PFSK-1 (cell line): ENCODE results near the gene MCHR1.

Source experiments
- FOXP2 ChIP-seq: optimal IDR thresholded peaks from 2 replicates; pipeline ENCODE3; 2011; ENCODE audit warnings: borderline replicate concordance, control low read depth, inconsistent platforms; ENCODE audit not compliant: insufficient read depth; ENCODE audit errors: extremely low read length, extremely low read depth
- POLR2AphosphoS5 ChIP-seq: IDR thresholded peaks from 2 replicates; pipeline ENCODE4 v1.6.1; 2012; ENCODE audit warnings: low read depth, mild to moderate bottlenecking, control low read depth, low read length, moderate library complexity
- SIN3A ChIP-seq: IDR thresholded peaks from 2 replicates; pipeline ENCODE4 v1.6.1; 2012; ENCODE audit warnings: mild to moderate bottlenecking, low read length, moderate library complexity, borderline replicate concordance; ENCODE audit not compliant: insufficient read depth
- TAF1 ChIP-seq: IDR thresholded peaks from 2 replicates; pipeline ENCODE4 v1.6.1; 2012; ENCODE audit warnings: low read length, control low read depth, borderline replicate concordance; ENCODE audit not compliant: insufficient read depth
- TF ChIP-seq, protein P1 (sequence below), 2 experiments: IDR thresholded peaks; 2 replicates each; pipeline versions ENCODE4 v1.6.1 to v1.8.0; 2011 to 2012; ENCODE audit warnings: low read depth in 2 of 2, low read length in 2 of 2, control low read depth in 1 of 2, inconsistent platforms in 1 of 2, mild to moderate bottlenecking in 1 of 2, moderate library complexity in 1 of 2; ENCODE audit not compliant: insufficient read depth in 1 of 2

MCHR1 gene

DNA sequence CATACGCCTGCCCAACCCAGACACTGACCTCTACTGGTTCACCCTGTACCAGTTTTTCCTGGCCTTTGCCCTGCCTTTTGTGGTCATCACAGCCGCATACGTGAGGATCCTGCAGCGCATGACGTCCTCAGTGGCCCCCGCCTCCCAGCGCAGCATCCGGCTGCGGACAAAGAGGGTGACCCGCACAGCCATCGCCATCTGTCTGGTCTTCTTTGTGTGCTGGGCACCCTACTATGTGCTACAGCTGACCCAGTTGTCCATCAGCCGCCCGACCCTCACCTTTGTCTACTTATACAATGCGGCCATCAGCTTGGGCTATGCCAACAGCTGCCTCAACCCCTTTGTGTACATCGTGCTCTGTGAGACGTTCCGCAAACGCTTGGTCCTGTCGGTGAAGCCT lies 2.2 kb downstream of the MCHR1 start:
- TF ChIP-seq SIN3A (no peak), POLR2AphosphoS5 (no peak), TAF1 (no peak), FOXP2 (no peak)
- TF ChIP-seq, protein P1, sequence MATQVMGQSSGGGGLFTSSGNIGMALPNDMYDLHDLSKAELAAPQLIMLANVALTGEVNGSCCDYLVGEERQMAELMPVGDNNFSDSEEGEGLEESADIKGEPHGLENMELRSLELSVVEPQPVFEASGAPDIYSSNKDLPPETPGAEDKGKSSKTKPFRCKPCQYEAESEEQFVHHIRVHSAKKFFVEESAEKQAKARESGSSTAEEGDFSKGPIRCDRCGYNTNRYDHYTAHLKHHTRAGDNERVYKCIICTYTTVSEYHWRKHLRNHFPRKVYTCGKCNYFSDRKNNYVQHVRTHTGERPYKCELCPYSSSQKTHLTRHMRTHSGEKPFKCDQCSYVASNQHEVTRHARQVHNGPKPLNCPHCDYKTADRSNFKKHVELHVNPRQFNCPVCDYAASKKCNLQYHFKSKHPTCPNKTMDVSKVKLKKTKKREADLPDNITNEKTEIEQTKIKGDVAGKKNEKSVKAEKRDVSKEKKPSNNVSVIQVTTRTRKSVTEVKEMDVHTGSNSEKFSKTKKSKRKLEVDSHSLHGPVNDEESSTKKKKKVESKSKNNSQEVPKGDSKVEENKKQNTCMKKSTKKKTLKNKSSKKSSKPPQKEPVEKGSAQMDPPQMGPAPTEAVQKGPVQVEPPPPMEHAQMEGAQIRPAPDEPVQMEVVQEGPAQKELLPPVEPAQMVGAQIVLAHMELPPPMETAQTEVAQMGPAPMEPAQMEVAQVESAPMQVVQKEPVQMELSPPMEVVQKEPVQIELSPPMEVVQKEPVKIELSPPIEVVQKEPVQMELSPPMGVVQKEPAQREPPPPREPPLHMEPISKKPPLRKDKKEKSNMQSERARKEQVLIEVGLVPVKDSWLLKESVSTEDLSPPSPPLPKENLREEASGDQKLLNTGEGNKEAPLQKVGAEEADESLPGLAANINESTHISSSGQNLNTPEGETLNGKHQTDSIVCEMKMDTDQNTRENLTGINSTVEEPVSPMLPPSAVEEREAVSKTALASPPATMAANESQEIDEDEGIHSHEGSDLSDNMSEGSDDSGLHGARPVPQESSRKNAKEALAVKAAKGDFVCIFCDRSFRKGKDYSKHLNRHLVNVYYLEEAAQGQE (IDR thresholded peaks at IDR 0.05; ENCODE audit: insufficient read depth in 1 of 2, low read depth in 2 of 2, low read length in 2 of 2): no peak

DNA sequence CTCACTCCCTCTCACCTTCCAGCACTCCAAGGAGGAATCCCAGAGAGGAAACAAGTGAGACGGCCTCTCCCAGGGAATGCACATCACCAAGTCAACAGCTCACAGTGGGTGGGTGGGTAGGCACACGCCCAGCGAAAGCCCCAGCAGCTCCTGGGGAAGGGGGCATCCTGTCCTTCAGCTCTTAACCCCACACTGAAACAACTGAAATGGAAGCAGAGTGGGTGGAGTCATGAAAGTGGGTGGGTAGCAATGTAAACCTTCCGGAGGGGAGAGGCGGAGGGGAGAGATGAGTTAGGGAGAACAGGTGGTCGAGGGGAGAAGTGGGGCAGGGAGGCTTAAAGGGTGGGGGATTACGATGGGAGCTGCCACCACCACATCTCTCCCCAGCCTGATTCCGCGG lies 5.4 kb downstream of the MCHR1 start:
- TF ChIP-seq, protein P1 (IDR thresholded peaks at IDR 0.05; ENCODE audit: insufficient read depth in 1 of 2, low read depth in 2 of 2, low read length in 2 of 2): no peak
- TF ChIP-seq SIN3A: no peak
- TF ChIP-seq TAF1: no peak
- no peak for TF ChIP-seq FOXP2
- TF ChIP-seq POLR2AphosphoS5: no peak

- TF ChIP-seq TAF1 (no peak), SIN3A (no peak), POLR2AphosphoS5 (no peak), FOXP2 (no peak)
- TF ChIP-seq, protein P1 (IDR thresholded peaks at IDR 0.05; ENCODE audit: insufficient read depth in 1 of 2, low read depth in 2 of 2, low read length in 2 of 2): no peak
Measured at GRCh38 chr22:40685406-40685805, 6.1 kb downstream of the MCHR1 start.

DNA sequence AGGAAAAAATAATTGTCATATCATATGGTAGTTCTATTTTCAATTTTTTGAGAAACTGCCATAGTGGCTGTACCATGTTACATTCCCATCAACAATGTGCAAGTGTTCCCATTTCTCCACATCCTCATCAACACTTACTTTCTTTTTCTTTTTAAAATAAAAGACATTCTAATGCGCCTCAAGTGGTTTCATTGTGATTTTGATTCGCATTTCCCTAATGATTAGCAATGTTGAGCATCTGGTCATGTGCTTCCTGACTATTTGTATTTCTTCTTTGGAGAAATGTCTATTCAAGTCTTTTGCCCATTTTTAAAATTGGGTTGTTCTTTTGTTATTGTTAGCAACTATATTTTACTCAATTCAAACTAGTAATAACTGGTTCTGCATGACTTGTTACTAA lies 8.4 kb downstream of the MCHR1 start:
- TF ChIP-seq, protein P1 (IDR thresholded peaks at IDR 0.05; ENCODE audit: insufficient read depth in 1 of 2, low read depth in 2 of 2, low read length in 2 of 2): no peak
- TF ChIP-seq POLR2AphosphoS5: no peak
- TF ChIP-seq TAF1: no peak
- no peak for TF ChIP-seq FOXP2
- no peak for TF ChIP-seq SIN3A

GRCh38 chr22:40690370-40690769 lies 11.1 kb downstream of the MCHR1 start:
- no peak for TF ChIP-seq FOXP2
- no peak for TF ChIP-seq POLR2AphosphoS5
- TF ChIP-seq TAF1: no peak

DNA sequence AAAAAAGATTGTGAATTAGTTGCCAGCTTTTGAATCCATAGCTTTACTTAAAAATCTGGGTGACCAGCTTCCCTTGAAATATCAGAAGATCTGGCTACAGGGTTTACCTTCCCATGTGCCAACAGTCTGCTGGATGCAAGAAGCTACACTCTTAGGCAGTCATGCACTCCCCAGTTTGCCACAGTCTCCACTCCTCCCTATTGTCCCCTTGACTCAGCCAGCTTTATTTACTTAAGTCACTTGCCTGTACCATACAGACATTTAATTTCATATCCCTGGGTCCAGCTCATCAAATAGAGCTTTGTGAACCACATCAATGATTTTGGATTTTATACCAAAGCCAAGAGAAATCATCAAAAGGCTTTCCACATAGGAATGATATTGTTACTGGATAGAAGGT lies 12.2 kb downstream of the MCHR1 start:
- TF ChIP-seq, protein P1 (IDR thresholded peaks at IDR 0.05; ENCODE audit: insufficient read depth in 1 of 2, low read depth in 2 of 2, low read length in 2 of 2): no peak
- no peak for TF ChIP-seq SIN3A
- TF ChIP-seq TAF1: no peak
- no peak for TF ChIP-seq FOXP2
